OCI-LY1 (cell line): ENCODE data around the gene TDRKH.

Experiments
- EZH2 ChIP-seq: fragments of 200-600 bp; sonication (generic), shearing (Covaris generic); IDR thresholded peaks from 2 replicates; pipeline ENCODE4 v1.8.0; 2017; ENCODE audit warnings: borderline replicate concordance, mixed run types, mild to moderate bottlenecking, antibody characterized with exemption, low read length, moderate library complexity, mixed read lengths
- TF ChIP-seq, protein P1 (sequence below): fragments of 200-600 bp; sonication (generic), shearing (Covaris generic); IDR thresholded peaks from 2 replicates; pipeline ENCODE4 v1.5.1; 2017; ENCODE audit warnings: mild to moderate bottlenecking, antibody characterized with exemption, low read length, moderate library complexity, mixed read lengths

DNA sequence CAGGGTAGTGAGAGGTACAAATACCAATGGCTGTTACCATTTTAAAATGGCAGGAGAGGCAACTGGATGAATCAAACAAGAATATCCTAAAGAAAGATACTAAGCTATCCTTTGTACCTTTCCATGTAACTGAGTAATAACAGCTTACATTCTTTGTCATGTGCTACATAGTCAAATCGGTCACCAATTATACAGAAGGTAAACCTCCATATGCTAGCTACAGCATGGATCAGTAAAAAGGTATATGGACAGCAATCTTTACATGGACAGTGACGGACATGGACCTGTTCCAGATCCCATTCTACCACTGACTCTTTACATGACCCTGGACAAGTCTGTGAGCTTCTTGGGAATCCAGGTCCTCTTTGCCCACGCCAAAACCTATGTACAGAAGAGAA is 13.6 kb downstream of the TDRKH start:
- TF ChIP-seq, protein P1, sequence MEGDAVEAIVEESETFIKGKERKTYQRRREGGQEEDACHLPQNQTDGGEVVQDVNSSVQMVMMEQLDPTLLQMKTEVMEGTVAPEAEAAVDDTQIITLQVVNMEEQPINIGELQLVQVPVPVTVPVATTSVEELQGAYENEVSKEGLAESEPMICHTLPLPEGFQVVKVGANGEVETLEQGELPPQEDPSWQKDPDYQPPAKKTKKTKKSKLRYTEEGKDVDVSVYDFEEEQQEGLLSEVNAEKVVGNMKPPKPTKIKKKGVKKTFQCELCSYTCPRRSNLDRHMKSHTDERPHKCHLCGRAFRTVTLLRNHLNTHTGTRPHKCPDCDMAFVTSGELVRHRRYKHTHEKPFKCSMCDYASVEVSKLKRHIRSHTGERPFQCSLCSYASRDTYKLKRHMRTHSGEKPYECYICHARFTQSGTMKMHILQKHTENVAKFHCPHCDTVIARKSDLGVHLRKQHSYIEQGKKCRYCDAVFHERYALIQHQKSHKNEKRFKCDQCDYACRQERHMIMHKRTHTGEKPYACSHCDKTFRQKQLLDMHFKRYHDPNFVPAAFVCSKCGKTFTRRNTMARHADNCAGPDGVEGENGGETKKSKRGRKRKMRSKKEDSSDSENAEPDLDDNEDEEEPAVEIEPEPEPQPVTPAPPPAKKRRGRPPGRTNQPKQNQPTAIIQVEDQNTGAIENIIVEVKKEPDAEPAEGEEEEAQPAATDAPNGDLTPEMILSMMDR: no peak
- no peak for TF ChIP-seq EZH2
